HepG2 (cell line): ENCODE results near the gene YBX2. TPM values are rescaled to one million over a fixed set of nuclear protein-coding genes. Genes with fewer than 3 reads are reported as not detected.

Experiments used
- AFF4 ChIP-seq: sonication (generic); formaldehyde crosslinking; IDR thresholded peaks from 2 replicates; pipeline ENCODE4 v1.4.0; 2020; ENCODE audit warnings: missing genetic modification reagents
- ARID2 ChIP-seq: sonication (generic); formaldehyde crosslinking; IDR thresholded peaks from 2 replicates; pipeline ENCODE4 v1.8.1; 2022; ENCODE audit warnings: mild to moderate bottlenecking, missing genetic modification reagents, borderline replicate concordance
- ARNT2 ChIP-seq: sonication (generic); formaldehyde crosslinking; IDR thresholded peaks from 2 replicates; pipeline ENCODE4 v1.8.0; 2022; ENCODE audit warnings: mild to moderate bottlenecking, low read depth, missing genetic modification reagents, moderate library complexity
- DPF2 ChIP-seq: sonication (generic); formaldehyde crosslinking; IDR thresholded peaks from 2 replicates; pipeline ENCODE4 v1.4.0; 2020; ENCODE audit warnings: mild to moderate bottlenecking, low read depth, missing genetic modification reagents, borderline replicate concordance
- E2F5 ChIP-seq: sonication (generic); formaldehyde crosslinking; conservative IDR thresholded peaks from 2 replicates; pipeline ENCODE4 v1.4.0; 2020; ENCODE audit warnings: missing genetic modification reagents
- ELK4 ChIP-seq: sonication (generic); formaldehyde crosslinking; IDR thresholded peaks from 2 replicates; pipeline ENCODE4 v1.9.0; 2021; ENCODE audit warnings: missing genetic modification reagents, borderline replicate concordance
- NFAT5 ChIP-seq: sonication (generic); formaldehyde crosslinking; IDR thresholded peaks from 2 replicates; pipeline ENCODE4 v1.4.0; 2020; ENCODE audit warnings: missing genetic modification reagents
- SOX13 ChIP-seq, 3 experiments: fragments of 450-650 bp in 1 of 3; sonication (generic) in 1 of 3; formaldehyde crosslinking in 1 of 3; IDR thresholded peaks in 2 of 3; conservative IDR thresholded peaks in 1 of 3; 2 replicates each; pipeline versions ENCODE4 v1.5.0 to v1.6.1; 2016 to 2020; ENCODE audit warnings: antibody characterized with exemption in 1 of 3, mild to moderate bottlenecking in 1 of 3, missing compliant biosample characterization in 1 of 3, missing genetic modification reagents in 1 of 3, moderate library complexity in 1 of 3
- SRY ChIP-seq: sonication (generic); formaldehyde crosslinking; IDR thresholded peaks from 2 replicates; pipeline ENCODE4 v1.8.0; 2022; ENCODE audit warnings: mild to moderate bottlenecking, missing genetic modification reagents
- THAP8 ChIP-seq: sonication (generic); formaldehyde crosslinking; IDR thresholded peaks from 2 replicates; pipeline ENCODE4 v1.5.1; 2020; ENCODE audit warnings: missing genetic modification reagents, mild to moderate bottlenecking, borderline replicate concordance
- TP53 ChIP-seq: sonication (generic); formaldehyde crosslinking; conservative IDR thresholded peaks from 2 replicates; pipeline ENCODE4 v1.4.0; 2020; ENCODE audit warnings: missing genetic modification reagents
- WIZ ChIP-seq: sonication (generic); formaldehyde crosslinking; IDR thresholded peaks from 2 replicates; pipeline ENCODE4 v1.5.1; 2020; ENCODE audit warnings: mild to moderate bottlenecking, missing genetic modification reagents
- ZFY ChIP-seq: sonication (generic); formaldehyde crosslinking; IDR thresholded peaks from 2 replicates; pipeline ENCODE4 v1.4.0; 2020; ENCODE audit warnings: missing genetic modification reagents
- ZNF382 ChIP-seq: sonication (generic); formaldehyde crosslinking; IDR thresholded peaks from 2 replicates; pipeline ENCODE4 v1.5.0; 2020; ENCODE audit warnings: missing genetic modification reagents, mild to moderate bottlenecking, borderline replicate concordance
- ZNF674 ChIP-seq: sonication (generic); formaldehyde crosslinking; IDR thresholded peaks from 2 replicates; pipeline ENCODE4 v1.5.0; 2020; ENCODE audit warnings: low read depth, mild to moderate bottlenecking, missing genetic modification reagents
- polyA plus RNA-seq, 8 experiments: library from polyadenylated mRNA; depleted of rRNA in 3 of 8; stranded (reverse) in 7 of 8; unstranded in 1 of 8; fragments of >200 nt; fragmentation: Illumina TruSeq in 4 of 8; extraction: Trizol in 4 of 8; gene quantifications; 2 replicates each; pipeline versions ENCODE4 v1.2.1 to v1.2.3, GENCODE V29; 2011 to 2016; ENCODE audit warnings: low read depth in 4 of 8, missing spikeins in 1 of 8, mixed read lengths in 1 of 8; ENCODE audit not compliant: insufficient read depth in 1 of 8
- total RNA-seq, 5 experiments: library from RNA; depleted of rRNA; stranded (reverse); fragments of >200 nt; fragmentation: Illumina TruSeq; extraction: Trizol; gene quantifications; 2 replicates each; pipeline ENCODE4 v1.2.3, GENCODE V29; 2016; ENCODE audit warnings: low read depth in 1 of 5

Gene YBX2
- total and polyA plus RNA-seq, 2 of the 13 experiments (the other 11 are each of a cell fraction or from before 2014, with no cell fraction given), result 0.12 to 0.22 TPM

- TF ChIP-seq AFF4, result no peak
- no peak for TF ChIP-seq ARID2 (CRISPR knock-in tag)
- no peak for TF ChIP-seq DPF2
- 0 out of 2 replicates have a peak, but pooled peaks have one; percentile 43 for TF ChIP-seq ZNF674
- no peak for TF ChIP-seq WIZ (CRISPR knock-in tag)
- TF ChIP-seq ARNT2, result no peak; the same call in none of the 2 replicates
- TF ChIP-seq ZFY (CRISPR knock-in tag), result peak; percentile 56; the same call in 1 of the 2 replicates
- TF ChIP-seq THAP8 (CRISPR knock-in tag), result no peak
- no peak for TF ChIP-seq TP53 (CRISPR knock-in tag)
- TF ChIP-seq ELK4 (CRISPR knock-in tag), result no peak
- no peak for TF ChIP-seq E2F5
- no peak for TF ChIP-seq NFAT5 (CRISPR knock-in tag)
- TF ChIP-seq SRY (CRISPR knock-in tag), result no peak
- TF ChIP-seq ZNF382, result no peak
- TF ChIP-seq SOX13 (IDR thresholded peaks at IDR 0.05), result no peak
- TF ChIP-seq SOX13 (CRISPR knock-in tag; conservative IDR thresholded peaks at IDR 0.05 in 1 of 2, IDR thresholded peaks at IDR 0.05 in 1 of 2), result no peak; a peak in 1 of 4 replicates
Measured at GRCh38 chr17:7241783-7242716, 52.4 kb downstream of the YBX2 start, which contains the start of gene GABARAP (continued).
